CD4-positive, alpha-beta T cell (primary cell): ENCODE results near the gene NARF. TPM values are rescaled to one million over a fixed set of nuclear protein-coding genes. Genes with fewer than 3 reads are reported as not detected.
"Not testable (repeated sequence)": the region's sequence is repeated elsewhere in the genome, so short reads cannot be mapped to it uniquely, and the experiment has no call there.

Source experiments
- ATAC-seq: fragments of 200-7000 bp; cut with Tn5 transposase; one replicate; pipeline ENCODE4 v1.10.0; 2022; ENCODE audit warnings: mild to moderate bottlenecking; ENCODE audit not compliant: poor library complexity
- CTCF ChIA-PET: fragments of 350-600 bp; sonication (Branson Sonifier 250); formaldehyde crosslinking; loops from one replicate; lab custom pipeline; 2021; ENCODE audit warnings: antibody characterized with exemption, inconsistent platforms; lab: Charles Lee
- POLR2A ChIA-PET: fragments of 350-600 bp; sonication (Branson Sonifier 250); formaldehyde crosslinking; loops from one replicate; lab custom pipeline; 2021; ENCODE audit warnings: antibody characterized with exemption, inconsistent platforms; lab: Charles Lee
- DNase-seq, 14 experiments: peaks; one replicate each; pipeline ENCODE4 v3.0.0-alpha.2; 2013 to 2020; ENCODE audit warnings: mixed read lengths in 2 of 14
- H3K27ac ChIP-seq, 2 donors: one replicate each; pipeline versions ENCODE4 v1.5.1 to v1.7.0; 2013; ENCODE audit warnings: low read length in 2 of 2, low read depth in 1 of 2, mild to moderate bottlenecking in 1 of 2
- H3K27me3 ChIP-seq, 2 experiments: 1 replicate in 1 of 2; 2 replicates in 1 of 2; pipeline versions ENCODE4 v1.6.1 to v1.7.0; 2013; ENCODE audit warnings: low read length in 2 of 2, control low read depth in 1 of 2, mild to moderate bottlenecking in 1 of 2, moderate library complexity in 1 of 2; ENCODE audit not compliant: insufficient read depth in 2 of 2, control insufficient read depth in 1 of 2
- H3K36me3 ChIP-seq: one replicate; pipeline ENCODE4 v1.6.1; 2013; ENCODE audit warnings: low read length, control low read depth; ENCODE audit not compliant: insufficient read depth
- H3K4me1 ChIP-seq: one replicate; pipeline ENCODE4 v1.6.1; 2013; ENCODE audit warnings: low read length, control low read depth; ENCODE audit not compliant: insufficient read depth
- H3K4me3 ChIP-seq: one replicate; pipeline ENCODE4 v1.5.1; 2013; ENCODE audit warnings: mild to moderate bottlenecking, low read length, moderate library complexity
- H3K9me3 ChIP-seq, 2 experiments: 1 replicate in 1 of 2; 2 replicates in 1 of 2; pipeline versions ENCODE4 v1.6.1 to v1.7.0; 2013; ENCODE audit warnings: low read length in 2 of 2, mild to moderate bottlenecking in 2 of 2, control low read depth in 1 of 2, moderate library complexity in 1 of 2; ENCODE audit not compliant: control insufficient read depth in 1 of 2, insufficient read depth in 1 of 2
- H3K27ac Mint-ChIP-seq: one replicate; pipeline ENCODE4 v1.8.0; 2020; ENCODE audit warnings: mixed read lengths
- H3K27me3 Mint-ChIP-seq: one replicate; pipeline ENCODE4 v1.8.0; 2021; ENCODE audit warnings: mixed read lengths
- H3K36me3 Mint-ChIP-seq: one replicate; pipeline ENCODE4 v1.8.0; 2021; ENCODE audit warnings: low read depth, mixed read lengths
- H3K4me1 Mint-ChIP-seq: one replicate; pipeline ENCODE4 v1.8.0; 2021; ENCODE audit warnings: low read depth, mixed read lengths
- H3K4me3 Mint-ChIP-seq: one replicate; pipeline ENCODE4 v1.8.0; 2020; ENCODE audit warnings: mild to moderate bottlenecking, mixed read lengths
- H3K9me3 Mint-ChIP-seq: one replicate; pipeline ENCODE4 v1.8.0; 2020; ENCODE audit warnings: mixed read lengths
- intact Hi-C, 2 experiments: fragments of 100-400 bp; cut with DNase I in 1 of 2; cut with micrococcal nuclease in 1 of 2; formaldehyde crosslinking; loops; one replicate each; pipeline versions ENCODE4 v1.15.1 to v1.9.0; 2023 to 2025; cut with DNase I, micrococcal nuclease
- total RNA-seq, 174 experiments: library from RNA in 2 of 174; stranded (reverse) in 2 of 174; gene quantifications; one replicate each; pipeline ENCODE4 v1.2.3 and lab custom pipeline; 2021 to 2026
- TF ChIP-seq, protein P1 (sequence below): fragments of 200-600 bp; IDR thresholded peaks from one replicate; pipeline ENCODE4 v1.8.0; 2022; ENCODE audit warnings: antibody characterized with exemption, mild to moderate bottlenecking

The NARF gene
- total RNA-seq, 2 experiments from 2014 or later, result 57.1 to 62.0 TPM

DNA sequence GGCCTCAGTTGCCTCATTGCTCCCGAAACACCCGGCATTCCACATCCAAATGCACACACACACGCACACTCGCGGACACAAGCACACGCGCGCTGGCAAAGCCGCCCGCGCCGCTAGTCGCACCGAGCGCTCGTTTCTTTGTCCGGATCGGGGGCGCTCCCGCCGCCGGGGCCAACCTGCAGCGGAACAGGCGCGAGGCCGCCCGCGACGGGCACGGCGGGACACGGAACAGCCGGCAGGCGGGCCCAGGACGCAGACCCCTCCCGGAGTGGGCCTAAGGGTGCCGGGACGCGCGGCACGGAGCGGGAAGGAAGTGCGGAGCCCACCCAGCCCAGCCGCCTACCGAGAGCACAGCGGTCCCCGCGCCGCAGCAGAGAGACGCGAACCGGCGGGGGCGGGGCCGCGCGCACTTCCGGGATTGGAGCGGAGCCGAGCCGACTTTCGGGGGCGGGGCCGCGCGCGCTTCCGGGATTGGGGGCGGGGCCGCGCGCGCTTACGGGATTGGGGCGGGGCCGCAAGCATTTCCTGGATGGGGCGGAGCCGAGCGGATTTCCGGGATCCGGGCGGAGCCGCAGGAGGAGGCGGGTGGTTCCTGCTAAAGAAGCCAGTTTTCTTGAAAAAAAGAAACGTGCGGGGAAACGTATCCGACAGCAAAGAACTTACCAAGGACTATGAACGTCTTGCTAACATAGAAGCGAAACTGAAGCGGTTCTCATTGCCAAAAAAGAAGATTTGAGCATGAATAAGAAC is 8.0 kb upstream of the NARF start, which contains the start of gene CYBC1:
CYBC1 (minus strand) TSS at position 396 of the 750 bp plus-strand sequence. CDS start 1,498 bp downstream, outside the sequence.
- H3K9me3 ChIP-seq, result no peaks in the 10 kb centered on the region
- Mint-ChIP-seq H3K27ac (peak within 1 kb of the TSS; percentile 97), H3K36me3 (peaks cover 23% of the 10 kb centered on the region), H3K4me3 (peak within 1 kb of the TSS; percentile 97), H3K9me3 (no peaks in the 10 kb centered on the region), H3K27me3 (no peaks in the 10 kb centered on the region), H3K4me1 (peaks cover 48% of the 10 kb centered on the region)
- CTCF ChIA-PET, result interaction anchor here (0.6 kb wide), 1 partner anchor 1166 kb away, joined by 3 read pairs; no protein-coding TSS in a partner anchor
- DNase-seq (peak; percentile 89 to 98 (median 96)), ATAC-seq (peak; percentile 66)
- H3K27ac ChIP-seq, result peak within 1 kb of the TSS; percentile 90 to 96
- H3K4me1 ChIP-seq, result peaks cover 49% of the 10 kb centered on the region
- H3K27me3 ChIP-seq, result no peaks in the 10 kb centered on the region
- TF ChIP-seq, protein P1, sequence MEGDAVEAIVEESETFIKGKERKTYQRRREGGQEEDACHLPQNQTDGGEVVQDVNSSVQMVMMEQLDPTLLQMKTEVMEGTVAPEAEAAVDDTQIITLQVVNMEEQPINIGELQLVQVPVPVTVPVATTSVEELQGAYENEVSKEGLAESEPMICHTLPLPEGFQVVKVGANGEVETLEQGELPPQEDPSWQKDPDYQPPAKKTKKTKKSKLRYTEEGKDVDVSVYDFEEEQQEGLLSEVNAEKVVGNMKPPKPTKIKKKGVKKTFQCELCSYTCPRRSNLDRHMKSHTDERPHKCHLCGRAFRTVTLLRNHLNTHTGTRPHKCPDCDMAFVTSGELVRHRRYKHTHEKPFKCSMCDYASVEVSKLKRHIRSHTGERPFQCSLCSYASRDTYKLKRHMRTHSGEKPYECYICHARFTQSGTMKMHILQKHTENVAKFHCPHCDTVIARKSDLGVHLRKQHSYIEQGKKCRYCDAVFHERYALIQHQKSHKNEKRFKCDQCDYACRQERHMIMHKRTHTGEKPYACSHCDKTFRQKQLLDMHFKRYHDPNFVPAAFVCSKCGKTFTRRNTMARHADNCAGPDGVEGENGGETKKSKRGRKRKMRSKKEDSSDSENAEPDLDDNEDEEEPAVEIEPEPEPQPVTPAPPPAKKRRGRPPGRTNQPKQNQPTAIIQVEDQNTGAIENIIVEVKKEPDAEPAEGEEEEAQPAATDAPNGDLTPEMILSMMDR, result no peak
- intact Hi-C loops, result loop anchor here (1.0 to 5.0 kb wide), 5 partner anchors 8 to 197 kb away; partner anchors contain the start of genes HEXD (in 2 of the 2), NARF (in 2 of the 2), OGFOD3 (in 2 of the 2) and FOXK2 (in 1 of the 2)
- peaks cover 22% of the 10 kb centered on the region for H3K36me3 ChIP-seq
- peak within 1 kb of the TSS; percentile 97 for H3K4me3 ChIP-seq
- POLR2A ChIA-PET, result interaction anchor here (1.0 to 1.2 kb wide), 2 partner anchors 9 to 69 kb away, joined by 3 read pairs; no protein-coding TSS in a partner anchor

DNA sequence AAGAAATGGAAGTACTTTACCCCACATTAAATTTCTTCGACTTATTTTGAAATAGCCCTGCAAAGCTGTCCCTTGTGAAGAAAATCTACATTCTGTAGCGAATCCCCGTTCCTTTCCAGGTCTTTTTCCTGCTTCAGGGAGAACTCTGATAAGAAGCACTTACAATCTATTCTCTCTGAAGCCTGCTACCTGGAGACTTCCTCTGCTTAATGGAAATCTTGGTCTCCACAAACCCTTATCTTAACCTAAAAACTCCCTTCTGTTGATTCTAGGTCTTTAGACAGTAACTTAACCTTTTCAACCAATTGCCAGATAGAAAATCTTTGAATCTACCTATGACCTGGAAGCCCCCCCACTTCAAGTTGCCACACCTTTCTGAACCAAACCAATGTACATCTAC is 6.4 kb upstream of the NARF start:
- DNase-seq (no peak), ATAC-seq (no peak)
- intact Hi-C loops, result loop anchor here (5.0 kb wide), 2 partner anchors 35 to 195 kb away; partner anchors contain the start of genes HEXD (in 1 of the 2), OGFOD3 (in 1 of the 2) and WDR45B (in 1 of the 2)
- H3K27me3 Mint-ChIP-seq, result no peaks in the 10 kb centered on the region
- Histone ChIP-seq H3K27ac (no peak overlapping the region), H3K9me3 (no peaks in the 10 kb centered on the region), H3K27me3 (no peaks in the 10 kb centered on the region), H3K36me3 (peaks cover 9% of the 10 kb centered on the region), H3K4me1 (peaks cover 40% of the 10 kb centered on the region), H3K4me3 (no peak overlapping the region)
- POLR2A ChIA-PET, result no interaction called here
- no peaks in the 10 kb centered on the region for H3K9me3 Mint-ChIP-seq
- CTCF ChIA-PET, result no interaction called here
- H3K4me1 Mint-ChIP-seq, result peaks cover 46% of the 10 kb centered on the region
- H3K4me3 Mint-ChIP-seq, result peak overlapping the region; percentile 97
- TF ChIP-seq, protein P1, result no peak
- H3K27ac Mint-ChIP-seq, result peak overlapping the region; percentile 97
- H3K36me3 Mint-ChIP-seq, result peaks cover 23% of the 10 kb centered on the region

DNA sequence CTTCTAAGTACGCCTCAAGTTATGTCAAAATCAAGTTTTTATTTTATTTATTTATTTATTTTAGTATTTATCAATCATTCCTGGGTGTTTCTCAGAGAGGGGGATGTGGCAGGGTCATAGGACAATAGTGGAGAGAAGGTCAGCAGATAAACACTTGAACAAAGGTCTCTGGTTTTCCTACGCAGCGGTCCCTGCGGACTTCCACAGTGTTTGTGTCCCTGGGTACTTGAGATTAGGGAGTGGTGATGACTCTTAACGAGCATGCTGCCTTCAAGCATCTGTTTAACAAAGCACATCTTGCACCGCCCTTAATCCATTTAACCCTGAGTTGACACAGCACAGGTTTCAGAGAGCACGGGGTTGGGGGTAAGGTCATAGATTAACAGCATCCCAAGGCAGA is 5.4 kb upstream of the NARF start:
- CTCF ChIA-PET, H3K27ac Mint-ChIP-seq, H3K9me3 ChIP-seq, H3K27me3 ChIP-seq, POLR2A ChIA-PET, ATAC-seq, H3K4me3 ChIP-seq, H3K36me3 ChIP-seq, H3K27ac ChIP-seq, H3K27me3 Mint-ChIP-seq, H3K9me3 Mint-ChIP-seq, DNase-seq: not testable (repeated sequence)
- H3K4me1 ChIP-seq, result peaks cover 42% of the 10 kb centered on the region
- intact Hi-C loops, result loop anchor here (5.0 kb wide), 2 partner anchors 36 to 194 kb away; partner anchors contain the start of genes HEXD (in 1 of the 2), OGFOD3 (in 1 of the 2) and WDR45B (in 1 of the 2)
- Mint-ChIP-seq H3K4me3 (peak overlapping the region; percentile 45), H3K36me3 (peaks cover 26% of the 10 kb centered on the region), H3K4me1 (peaks cover 48% of the 10 kb centered on the region)

DNA sequence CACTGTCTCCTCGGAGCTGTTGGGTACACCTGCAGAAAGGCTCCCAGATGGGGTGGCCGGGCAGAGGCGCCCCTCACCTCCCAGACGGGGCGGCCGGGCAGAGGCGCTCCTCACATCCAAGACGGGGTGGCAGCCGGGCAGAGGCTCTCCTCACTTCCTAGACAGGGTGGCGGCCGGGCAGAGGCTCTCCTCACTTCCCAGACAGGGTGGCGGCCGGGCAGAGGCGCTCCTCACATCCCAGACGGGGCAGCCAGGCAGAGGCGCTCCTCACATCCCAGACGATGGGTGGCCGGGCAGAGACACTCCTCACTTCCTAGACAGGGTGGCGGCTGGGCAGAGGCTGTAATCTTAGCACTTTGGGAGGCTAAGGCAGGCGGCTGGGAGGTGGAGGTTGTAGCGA is 4.8 kb upstream of the NARF start:
- DNase-seq, H3K9me3 ChIP-seq, H3K4me3 ChIP-seq, POLR2A ChIA-PET, H3K27ac ChIP-seq, H3K4me3 Mint-ChIP-seq, H3K9me3 Mint-ChIP-seq, CTCF ChIA-PET, H3K27me3 ChIP-seq, H3K27me3 Mint-ChIP-seq, H3K36me3 ChIP-seq, ATAC-seq, H3K27ac Mint-ChIP-seq: not testable (repeated sequence)
- intact Hi-C loops, result loop anchor here (5.0 kb wide), 2 partner anchors 36 to 194 kb away; partner anchors contain the start of genes HEXD (in 1 of the 2), OGFOD3 (in 1 of the 2) and WDR45B (in 1 of the 2)
- H3K36me3 Mint-ChIP-seq, result peaks cover 26% of the 10 kb centered on the region
- peaks cover 40% of the 10 kb centered on the region for H3K4me1 ChIP-seq
- peaks cover 48% of the 10 kb centered on the region for H3K4me1 Mint-ChIP-seq
